IMR-90 (cell line): ENCODE results near the gene CHRNA1. TPM values are rescaled to one million over a fixed set of nuclear protein-coding genes. Genes with fewer than 3 reads are reported as not detected.

Experiments used
- ATAC-seq: fragments of 200-7000 bp; cut with Tn5 transposase; 2 replicates; pipeline ENCODE4 v1.9.1; 2020; ENCODE audit warnings: low read depth, mild to moderate bottlenecking, moderate library complexity
- BruUV-seq: library from RNA; stranded (reverse); fragments of 400-500 nt; replicated peaks from 2 replicates; lab custom pipeline; 2021; lab: Mats Ljungman, UMichigan
- CTCF ChIA-PET: fragments of 300-600 bp; formaldehyde crosslinking; extraction: SDS; loops from one replicate; lab custom pipeline; 2021; ENCODE audit warnings: antibody characterized with exemption; lab: Yijun Ruan, JAX
- POLR2A ChIA-PET: fragments of 300-600 bp; sonication (Branson Sonifier 250); formaldehyde crosslinking; loops from one replicate; lab custom pipeline; 2022; ENCODE audit warnings: antibody characterized with exemption; ENCODE audit not compliant: unreplicated experiment; lab: Charles Lee
- DNase-seq: peaks from one replicate; pipeline ENCODE4 v3.0.0; 2013
- H2AFZ ChIP-seq: replicated peaks from 2 replicates; pipeline ENCODE3; 2013; ENCODE audit warnings: low read length, mild to moderate bottlenecking; ENCODE audit not compliant: poor library complexity
- H2AK5ac ChIP-seq: 2 replicates; pipeline ENCODE4 v1.6.1; 2013; ENCODE audit warnings: low read depth, low read length, inconsistent platforms
- H2AK9ac ChIP-seq: replicated peaks from 2 replicates; pipeline ENCODE3; 2013; ENCODE audit warnings: mild to moderate bottlenecking, low read depth, low read length, moderate library complexity; ENCODE audit not compliant: poor library complexity
- H2BK120ac ChIP-seq: 2 replicates; pipeline ENCODE4 v1.6.1; 2013; ENCODE audit warnings: low read depth, low read length, inconsistent platforms
- H2BK15ac ChIP-seq: 3 replicates; pipeline ENCODE4 v1.6.1; 2013; ENCODE audit warnings: low read depth, low read length, inconsistent platforms
- H2BK20ac ChIP-seq: 2 replicates; pipeline ENCODE4 v1.6.1; 2013; ENCODE audit warnings: low read depth, mild to moderate bottlenecking, inconsistent platforms, low read length, moderate library complexity
- H2BK5ac ChIP-seq: 2 replicates; pipeline ENCODE4 v1.6.1; 2013; ENCODE audit warnings: mild to moderate bottlenecking, low read depth, low read length, inconsistent platforms; ENCODE audit not compliant: poor library complexity, severe bottlenecking
- H3K14ac ChIP-seq: replicated peaks from 2 replicates; pipeline ENCODE4 v1.6.1; 2013; ENCODE audit warnings: low read depth, low read length, inconsistent platforms
- H3K18ac ChIP-seq: 2 replicates; pipeline ENCODE4 v1.6.1; 2013; ENCODE audit warnings: low read depth, low read length, control low read depth
- H3K23ac ChIP-seq: 2 replicates; pipeline ENCODE4 v1.6.1; 2013; ENCODE audit warnings: low read depth, low read length, inconsistent platforms
- H3K27ac ChIP-seq: 2 replicates; pipeline ENCODE4 v1.5.1; 2013; ENCODE audit warnings: mild to moderate bottlenecking, control low read depth, low read length; ENCODE audit not compliant: insufficient read depth
- H3K27me3 ChIP-seq: 2 replicates; pipeline ENCODE4 v1.6.1; 2013; ENCODE audit warnings: low read length; ENCODE audit not compliant: control insufficient read depth, insufficient read depth
- H3K36me3 ChIP-seq: 2 replicates; pipeline ENCODE4 v1.6.1; 2013; ENCODE audit warnings: low read length, mixed read lengths; ENCODE audit not compliant: control insufficient read depth, insufficient read depth
- H3K4ac ChIP-seq: 2 replicates; pipeline ENCODE4 v1.6.1; 2013; ENCODE audit warnings: low read depth, low read length, inconsistent platforms
- H3K4me1 ChIP-seq: 2 replicates; pipeline ENCODE4 v1.6.1; 2013; ENCODE audit warnings: low read length, mixed read lengths; ENCODE audit not compliant: control insufficient read depth, insufficient read depth
- H3K4me2 ChIP-seq: 2 replicates; pipeline ENCODE4 v1.6.1; 2013; ENCODE audit warnings: low read depth, mild to moderate bottlenecking, control low read depth, low read length, moderate library complexity
- H3K4me3 ChIP-seq: 2 replicates; pipeline ENCODE4 v1.5.1; 2013; ENCODE audit warnings: low read depth, mild to moderate bottlenecking, control low read depth, low read length, moderate library complexity; ENCODE audit not compliant: insufficient read depth
- H3K56ac ChIP-seq: 2 replicates; pipeline ENCODE4 v1.6.1; 2013; ENCODE audit warnings: low read length, inconsistent platforms; ENCODE audit not compliant: insufficient read depth; ENCODE audit errors: extremely low read depth
- H3K79me1 ChIP-seq, 2 experiments: 2 replicates each; pipeline ENCODE4 v1.6.1; 2013; ENCODE audit warnings: low read length in 2 of 2, inconsistent platforms in 1 of 2, low read depth in 1 of 2
- H3K9ac ChIP-seq: 2 replicates; pipeline ENCODE4 v1.6.1; 2013; ENCODE audit warnings: low read depth, low read length, control low read depth
- H3K9me1 ChIP-seq: 2 replicates; pipeline ENCODE4 v1.6.1; 2013; ENCODE audit warnings: low read length, inconsistent platforms; ENCODE audit not compliant: insufficient read depth
- H3K9me3 ChIP-seq: 2 replicates; pipeline ENCODE4 v1.6.1; 2013; ENCODE audit warnings: low read length; ENCODE audit not compliant: control insufficient read depth, insufficient read depth
- H4K20me1 ChIP-seq: 2 replicates; pipeline ENCODE4 v1.6.1; 2013; ENCODE audit warnings: low read length, inconsistent platforms; ENCODE audit not compliant: insufficient read depth
- H4K5ac ChIP-seq: 2 replicates; pipeline ENCODE4 v1.6.1; 2013; ENCODE audit warnings: mild to moderate bottlenecking, low read depth, low read length, control low read depth
- H4K8ac ChIP-seq, 2 experiments: 2 replicates each; pipeline ENCODE4 v1.6.1; 2013; ENCODE audit warnings: low read depth in 2 of 2, low read length in 2 of 2, control low read depth in 1 of 2, inconsistent platforms in 1 of 2
- H4K91ac ChIP-seq: 2 replicates; pipeline ENCODE4 v1.6.1; 2013; ENCODE audit warnings: low read depth, low read length, inconsistent platforms; ENCODE audit not compliant: insufficient read depth
- BHLHE40 ChIP-seq: fragments of 150-350 bp; IDR thresholded peaks from 2 replicates; pipeline ENCODE4 v1.6.1; 2016; ENCODE audit warnings: mild to moderate bottlenecking, low read depth, low read length
- CHD1 ChIP-seq: IDR thresholded peaks from 2 replicates; pipeline ENCODE4 v1.6.1; 2012; ENCODE audit warnings: low read depth, low read length, improper control_type of control experiment
- CTCF ChIP-seq: conservative IDR thresholded peaks from 2 replicates; pipeline ENCODE4 v1.5.1; 2012; ENCODE audit warnings: mild to moderate bottlenecking, low read depth, low read length, improper control_type of control experiment
- FOS ChIP-seq: fragments of 150-350 bp; IDR thresholded peaks from 2 replicates; pipeline ENCODE4 v1.6.1; 2016; ENCODE audit warnings: low read depth, low read length
- MAFK ChIP-seq: IDR thresholded peaks from 2 replicates; pipeline ENCODE4 v1.6.1; 2012; ENCODE audit warnings: low read depth, low read length, improper control_type of control experiment
- NFE2L2 ChIP-seq: fragments of 150-350 bp; IDR thresholded peaks from 2 replicates; pipeline ENCODE4 v1.6.1; 2016; ENCODE audit warnings: low read depth, mild to moderate bottlenecking, low read length
- RAD21 ChIP-seq: IDR thresholded peaks from 2 replicates; pipeline ENCODE4 v1.6.1; 2012; ENCODE audit warnings: low read length, improper control_type of control experiment
- RFX5 ChIP-seq: IDR thresholded peaks from 2 replicates; pipeline ENCODE4 v1.8.0; 2012; ENCODE audit warnings: low read depth, mild to moderate bottlenecking, low read length, moderate library complexity
- USF2 ChIP-seq: fragments of 150-350 bp; IDR thresholded peaks from 2 replicates; pipeline ENCODE4 v1.6.1; 2017; ENCODE audit warnings: mild to moderate bottlenecking, antibody characterized with exemption, low read length, low read depth
- WGBS, 2 experiments: methylation state at CpG; one replicate each; pipeline versions ENCODE4 v1.1.5 to v1.1.7; 2013; ENCODE audit warnings: missing lambda C conversion rate in 2 of 2; ENCODE audit not compliant: insufficient read length in 1 of 2; ENCODE audit errors: extremely low coverage in 2 of 2; 5-methylcytosine and 5-hydroxymethylcytosine counted together
- dilution Hi-C: fragments of 300-500 bp; cut with HindIII; formaldehyde crosslinking; loops from one replicate; pipeline ENCODE4 v1.14.3; 2018; ENCODE audit warnings: low sequenced_read_pairs; ENCODE audit not compliant: unreplicated experiment
- in situ Hi-C: fragments of 300-500 bp; cut with MboI; formaldehyde crosslinking; loops from 3 replicates; pipeline ENCODE4 v1.14.3; 2019; ENCODE audit warnings: low sequenced_read_pairs, inconsistent platforms, mixed read lengths
- intact Hi-C: fragments of 100-400 bp; cut with micrococcal nuclease; formaldehyde crosslinking; loops from 2 replicates; pipeline ENCODE4 v1.10.0; 2022
- polyA plus RNA-seq, 3 experiments: library from polyadenylated mRNA; depleted of rRNA; stranded (reverse); fragments of >200 nt; gene quantifications; 2 replicates each; pipeline ENCODE4 v1.2.3, GENCODE V29; 2012; ENCODE audit warnings: low replicate concordance in 1 of 3
- total RNA-seq: library from RNA; depleted of rRNA; stranded (reverse); fragments of >200 nt; gene quantifications from 2 replicates; pipeline ENCODE4 v1.2.3, GENCODE V29; 2012

CHRNA1 gene
- total and polyA plus RNA-seq, 2 of the 4 experiments (the other 2 are of a cell fraction), result 0.75 to 0.90 TPM

DNA sequence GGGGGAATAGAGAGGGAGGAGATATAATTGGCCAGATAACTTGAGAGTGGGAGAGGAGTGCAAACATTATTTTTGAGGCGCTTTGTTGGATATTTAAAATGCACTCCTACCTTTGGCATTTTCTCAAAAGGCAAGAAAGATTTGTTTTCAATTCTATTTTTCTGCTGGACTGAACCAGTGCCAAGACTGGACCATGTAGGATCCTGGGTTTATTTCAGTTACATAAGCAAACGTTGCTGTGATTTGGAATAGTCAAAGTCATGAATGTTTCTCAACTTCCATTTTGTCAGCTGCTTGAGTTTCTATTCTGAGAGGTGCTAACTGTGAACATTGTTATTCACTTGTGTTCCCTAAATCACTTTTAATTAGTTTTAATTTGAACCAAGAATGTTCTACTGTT lies 8.9 kb upstream of the CHRNA1 start:
- Histone ChIP-seq H3K56ac (no peak overlapping the region), H3K4me2 (no peak overlapping the region), H2AFZ (no peak overlapping the region), H2BK120ac (peak overlapping the region; percentile 97), H3K79me1 (peaks cover 0 to 6% of the 10 kb centered on the region in 2 experiments; a peak in 1 of 4 replicates), H4K8ac (peak overlapping the region; percentile 51 to 89; a peak in 3 of 4 replicates), H2BK15ac (peak overlapping the region; percentile 81; the same call in 2 of the 3 replicates), H4K5ac (peak overlapping the region; percentile 86; the same call in 1 of the 2 replicates), H2AK9ac (no peak overlapping the region), H3K4ac (peak overlapping the region; percentile 85; the same call in 1 of the 2 replicates), H3K36me3 (no peaks in the 10 kb centered on the region), H2AK5ac (no peak overlapping the region; the same call in 1 of the 2 replicates), H3K4me3 (no peak overlapping the region), H3K14ac (peak overlapping the region; percentile 83), H2BK5ac (peak overlapping the region; percentile 89), H3K23ac (peak overlapping the region; percentile 82), H4K20me1 (no peaks in the 10 kb centered on the region), H3K27me3 (no peaks in the 10 kb centered on the region), H3K9ac (no peak overlapping the region), H4K91ac (peak overlapping the region; percentile 91), H3K18ac (peak overlapping the region; percentile 86), H3K27ac (no peak overlapping the region), H2BK20ac (peak overlapping the region; percentile 97), H3K9me3 (no peaks in the 10 kb centered on the region), H3K9me1 (peaks cover 26% of the 10 kb centered on the region), H3K4me1 (peaks cover 33% of the 10 kb centered on the region)
- DNase-seq (no peak), ATAC-seq (no peak)
- TF ChIP-seq CHD1 (no peak), CTCF (no peak), USF2 (no peak), RAD21 (no peak), RFX5 (no peak), NFE2L2 (no peak), MAFK (no peak), FOS (no peak), BHLHE40 (no peak)
- no TSS peak for BruUV-seq
- intact Hi-C loops, result no loop called here
- whole genome bisulfite sequencing, 2 experiments, result no CpG with 5 or more reads among the region's 2 CpGs
- ChIA-PET POLR2A (no interaction called here), CTCF (interaction anchor here (1.0 to 3.3 kb wide), 2 partner anchors 146 to 212 kb away, joined by 5 to 53 read pairs; no protein-coding TSS in a partner anchor)
- in situ Hi-C loops, result loop anchor here (5.0 kb wide), 1 partner anchor 214 kb away; no protein-coding TSS in a partner anchor
- dilution Hi-C loops, result loop anchor here (25.0 kb wide), 1 partner anchor 214 kb away; no protein-coding TSS in a partner anchor
